B cell (primary cell): ENCODE results near the gene CEP95.

Source experiments
- CTCF ChIP-seq: fragments of 200-600 bp; IDR thresholded peaks from one replicate; pipeline ENCODE4 v1.8.0; 2022; ENCODE audit warnings: antibody characterized with exemption, mild to moderate bottlenecking
- EZH2 ChIP-seq: IDR thresholded peaks from 2 replicates; pipeline ENCODE4 v1.6.1; 2012; ENCODE audit warnings: borderline replicate concordance, low read depth, mild to moderate bottlenecking, moderate library complexity, low read length; ENCODE audit not compliant: insufficient read depth, poor library complexity, severe bottlenecking

DNA sequence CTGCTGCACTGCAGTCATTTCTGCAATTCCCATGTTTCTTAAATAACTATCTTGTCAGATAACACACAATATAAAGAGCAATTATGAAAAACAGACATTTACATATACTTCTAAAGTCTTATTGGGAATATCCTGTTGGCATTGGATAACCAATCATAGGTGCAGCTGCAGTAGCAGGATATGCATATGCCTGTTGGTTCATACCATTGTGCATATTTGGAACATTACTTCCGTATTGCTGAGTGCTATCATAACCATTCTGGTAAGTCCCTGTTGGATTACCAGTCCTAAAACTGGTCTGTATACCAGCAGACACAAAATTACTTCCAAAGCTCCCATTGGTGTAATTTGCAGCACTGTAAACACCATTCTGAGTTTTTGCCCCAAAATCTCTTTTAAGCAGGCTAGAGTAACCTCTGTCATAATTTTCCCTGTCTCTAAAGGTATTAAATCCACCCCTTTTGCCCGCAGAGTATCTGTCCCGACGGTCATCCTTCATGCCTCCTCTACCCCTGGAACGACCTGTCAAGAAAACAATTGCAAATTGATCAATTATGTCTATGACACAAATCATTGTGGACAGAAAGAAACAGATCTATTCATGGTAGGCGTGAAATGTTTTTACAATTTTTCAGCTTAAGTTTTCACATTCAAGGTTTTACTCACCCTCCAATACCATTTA lies 6.8 kb upstream of the CEP95 start:
- TF ChIP-seq CTCF, result no peak
- no peak for TF ChIP-seq EZH2
